Nephron (organoid): ENCODE results near the gene GJB3.
A peak's percentile ranks its signal among the peaks of the same experiment; 100 is the strongest.

ENCODE experiments used
- H3K27ac Mint-ChIP-seq, 3 experiments: 2 replicates each; pipeline ENCODE4 v1.8.0; 2020; ENCODE audit warnings: mixed read lengths in 3 of 3, mild to moderate bottlenecking in 2 of 3, moderate library complexity in 1 of 3
- H3K27me3 Mint-ChIP-seq: 2 replicates; pipeline ENCODE4 v1.8.0; 2021; ENCODE audit warnings: low read depth, mild to moderate bottlenecking, moderate library complexity, mixed read lengths
- H3K36me3 Mint-ChIP-seq: 2 replicates; pipeline ENCODE4 v1.8.0; 2020; ENCODE audit warnings: low read depth, mixed read lengths
- H3K4me1 Mint-ChIP-seq: 2 replicates; pipeline ENCODE4 v1.8.0; 2020; ENCODE audit warnings: mixed read lengths
- H3K4me3 Mint-ChIP-seq, 3 experiments: 2 replicates each; pipeline ENCODE4 v1.8.0; 2020; ENCODE audit warnings: mild to moderate bottlenecking in 3 of 3, mixed read lengths in 3 of 3, moderate library complexity in 2 of 3
- H3K9me3 Mint-ChIP-seq: 2 replicates; pipeline ENCODE4 v1.8.0; 2020; ENCODE audit warnings: mixed read lengths
- CTCF ChIP-seq, 3 experiments: fragments of 200-600 bp; sonication (generic); IDR thresholded peaks; one replicate each; pipeline ENCODE4 v1.5.0; 2021; ENCODE audit warnings: antibody characterized with exemption in 3 of 3; ENCODE audit not compliant: unreplicated experiment in 3 of 3

GJB3 gene

GRCh38 chr1:34742667-34743270, 38.2 kb upstream of the GJB3 start:
- no peaks in the 10 kb centered on the region for H3K9me3 Mint-ChIP-seq
- H3K27ac Mint-ChIP-seq = no peak overlapping the region
- H3K4me3 Mint-ChIP-seq = no peak overlapping the region
- TF ChIP-seq CTCF (IDR thresholded peaks at IDR 0.05; ENCODE audit: unreplicated experiment in 3 of 3) = peak; percentile 90 to 99 (median 96)
- peaks cover 33% of the 10 kb centered on the region for H3K27me3 Mint-ChIP-seq
- peaks cover 5% of the 10 kb centered on the region for H3K4me1 Mint-ChIP-seq
- H3K36me3 Mint-ChIP-seq = no peaks in the 10 kb centered on the region

GRCh38 chr1:34743775-34744174, 37.2 kb upstream of the GJB3 start:
- Mint-ChIP-seq H3K27ac (no peak overlapping the region), H3K27me3 (peaks cover 34% of the 10 kb centered on the region)

GRCh38 chr1:34744851-34745250, 36.2 kb upstream of the GJB3 start:
- Mint-ChIP-seq H3K4me1 (peaks cover 5% of the 10 kb centered on the region), H3K36me3 (no peaks in the 10 kb centered on the region), H3K27me3 (peaks cover 32% of the 10 kb centered on the region), H3K4me3 (no peak overlapping the region), H3K9me3 (no peaks in the 10 kb centered on the region), H3K27ac (no peak overlapping the region)
- no peak for TF ChIP-seq CTCF (IDR thresholded peaks at IDR 0.05; ENCODE audit: unreplicated experiment in 3 of 3)

More at GRCh38 chr1:34743775-34744174, 37.2 kb upstream of the GJB3 start:
- H3K36me3 Mint-ChIP-seq = no peaks in the 10 kb centered on the region
- TF ChIP-seq CTCF (IDR thresholded peaks at IDR 0.05; ENCODE audit: unreplicated experiment in 3 of 3) = no peak
- H3K4me3 Mint-ChIP-seq = no peak overlapping the region
- peaks cover 5% of the 10 kb centered on the region for H3K4me1 Mint-ChIP-seq
- no peaks in the 10 kb centered on the region for H3K9me3 Mint-ChIP-seq

GRCh38 chr1:34745666-34746065, 35.3 kb upstream of the GJB3 start:
- peaks cover 26% of the 10 kb centered on the region for H3K27me3 Mint-ChIP-seq
- no peak overlapping the region for H3K4me3 Mint-ChIP-seq
- no peaks in the 10 kb centered on the region for H3K36me3 Mint-ChIP-seq
- H3K27ac Mint-ChIP-seq = no peak overlapping the region
- H3K9me3 Mint-ChIP-seq = no peaks in the 10 kb centered on the region
- no peak for TF ChIP-seq CTCF (IDR thresholded peaks at IDR 0.05; ENCODE audit: unreplicated experiment in 3 of 3)
- H3K4me1 Mint-ChIP-seq = peaks cover 5% of the 10 kb centered on the region

GRCh38 chr1:34746101-34746500, 34.9 kb upstream of the GJB3 start:
- no peaks in the 10 kb centered on the region for H3K36me3 Mint-ChIP-seq
- no peak overlapping the region for H3K27ac Mint-ChIP-seq
- peaks cover 26% of the 10 kb centered on the region for H3K27me3 Mint-ChIP-seq
- H3K4me1 Mint-ChIP-seq = peaks cover 3% of the 10 kb centered on the region
- H3K4me3 Mint-ChIP-seq = no peak overlapping the region
- no peaks in the 10 kb centered on the region for H3K9me3 Mint-ChIP-seq
- no peak for TF ChIP-seq CTCF (IDR thresholded peaks at IDR 0.05; ENCODE audit: unreplicated experiment in 3 of 3)
